Left lobe of liver (tissue), 2 donors: ENCODE data around the gene CCDC43. TPM values are rescaled to one million over a fixed set of nuclear protein-coding genes. Genes with fewer than 3 reads are reported as not detected.

Source experiments
- ATAC-seq: fragments of 200-7000 bp; cut with Tn5 transposase; one replicate; pipeline ENCODE4 v1.9.1; 2020; ENCODE audit warnings: mild to moderate bottlenecking, moderate library complexity
- DNase-seq: peaks from one replicate; pipeline ENCODE4 v3.0.0-alpha.2; 2020; ENCODE audit warnings: low spot score
- total RNA-seq: library from RNA; stranded (reverse); gene quantifications from one replicate; pipeline ENCODE4 v1.2.1, GENCODE V29; 2021
- donor health status: DM: no; HTN: no; CAD: no; lungs with moderate emphysema.
- donor health status: DM: no; HTN: yes; CAD: no.

Gene CCDC43
- total RNA-seq, 1 donor from 2014 or later = 5.6 TPM

GRCh38 chr17:44628243-44629188 is 61.1 kb downstream of the CCDC43 start:
- ATAC-seq = peak; percentile 32
- DNase-seq = no peak

- DNase-seq (no peak), ATAC-seq (no peak)
These were observed 61.9 kb downstream of the CCDC43 start for GRCh38 chr17:44627513-44628242.

Other genes with a start within 250 kb of the CCDC43 start
- 11.0 TPM for gene GPATCH8, start 186.4 kb downstream of the CCDC43 start, total RNA-seq
- 0.18 TPM for gene FZD2, start 132.3 kb downstream of the CCDC43 start, total RNA-seq
- not detected for gene MEIOC, start 33.3 kb downstream of the CCDC43 start, total RNA-seq
- gene DBF4B, start 18.9 kb upstream of the CCDC43 start, total RNA-seq = 1.7 TPM
- 0.13 TPM for gene ADAM11, start 69.2 kb upstream of the CCDC43 start, total RNA-seq
- gene GJC1, start 140.5 kb upstream of the CCDC43 start, total RNA-seq = 0.53 TPM
- not detected for gene HIGD1B, start 158.1 kb upstream of the CCDC43 start, total RNA-seq
- gene EFTUD2, start 209.7 kb upstream of the CCDC43 start, total RNA-seq = 33.8 TPM
- 0.23 TPM for gene GFAP, start 225.7 kb upstream of the CCDC43 start, total RNA-seq